Activated CD8-positive, alpha-beta memory T cell treated with anti-CD3 and anti-CD28 coated beads for 1 hour (primary cell): ENCODE results near the gene UNC45B.
"Not testable (repeated sequence)": the region's sequence is repeated elsewhere in the genome, so short reads cannot be mapped to it uniquely, and the experiment has no call there.

ENCODE experiments used
- DNase-seq, 2 donors: peaks; one replicate each; pipeline ENCODE4 v3.0.0-alpha.2; 2020; ENCODE audit warnings: low read depth in 1 of 2; ENCODE audit errors: extremely low read depth in 1 of 2

Gene UNC45B

DNA sequence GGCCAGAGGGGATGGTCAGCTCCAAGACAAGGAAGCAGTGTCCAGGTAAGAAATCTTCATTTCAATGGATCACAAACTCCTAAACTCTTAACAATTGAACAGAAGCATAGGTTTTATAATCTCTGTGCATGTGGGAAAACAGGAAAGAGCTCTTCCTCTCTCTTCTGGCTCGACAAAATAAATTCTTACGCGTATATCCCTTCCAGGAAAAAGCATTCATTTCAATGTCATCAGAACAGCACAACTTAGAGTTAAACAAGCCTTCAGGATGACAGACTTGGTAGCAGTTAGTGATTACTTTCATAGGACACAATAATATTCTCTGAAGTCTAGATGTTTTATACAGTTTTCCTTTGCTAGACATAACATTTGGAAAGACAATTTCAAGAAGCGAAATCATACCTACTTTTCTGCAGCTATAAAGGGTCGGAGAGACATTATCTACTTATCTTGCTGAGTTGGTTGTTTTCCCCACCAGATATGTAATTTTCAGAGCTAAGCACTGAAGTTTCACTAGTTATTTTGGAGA is 65.9 kb downstream of the UNC45B start:
- no peak for DNase-seq

DNA sequence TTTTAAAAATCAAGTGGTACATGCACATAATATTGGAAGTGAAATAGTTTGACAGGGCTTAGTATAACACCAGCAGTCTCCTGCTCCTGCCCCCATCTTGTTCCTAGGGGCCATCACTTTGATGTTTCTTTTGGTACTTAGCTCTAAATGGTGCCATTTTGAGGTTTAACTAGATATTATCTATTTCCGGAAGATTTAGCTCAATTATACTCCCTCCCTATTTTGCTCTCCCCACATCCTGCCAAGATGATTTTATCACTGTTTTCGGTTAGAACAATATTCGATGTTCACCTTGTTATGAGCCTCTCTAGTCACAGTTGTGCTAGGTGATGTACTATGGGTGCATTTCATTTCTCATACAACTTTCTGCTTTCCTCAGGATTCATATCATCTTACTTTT is 66.6 kb downstream of the UNC45B start:
- no peak for DNase-seq

DNA sequence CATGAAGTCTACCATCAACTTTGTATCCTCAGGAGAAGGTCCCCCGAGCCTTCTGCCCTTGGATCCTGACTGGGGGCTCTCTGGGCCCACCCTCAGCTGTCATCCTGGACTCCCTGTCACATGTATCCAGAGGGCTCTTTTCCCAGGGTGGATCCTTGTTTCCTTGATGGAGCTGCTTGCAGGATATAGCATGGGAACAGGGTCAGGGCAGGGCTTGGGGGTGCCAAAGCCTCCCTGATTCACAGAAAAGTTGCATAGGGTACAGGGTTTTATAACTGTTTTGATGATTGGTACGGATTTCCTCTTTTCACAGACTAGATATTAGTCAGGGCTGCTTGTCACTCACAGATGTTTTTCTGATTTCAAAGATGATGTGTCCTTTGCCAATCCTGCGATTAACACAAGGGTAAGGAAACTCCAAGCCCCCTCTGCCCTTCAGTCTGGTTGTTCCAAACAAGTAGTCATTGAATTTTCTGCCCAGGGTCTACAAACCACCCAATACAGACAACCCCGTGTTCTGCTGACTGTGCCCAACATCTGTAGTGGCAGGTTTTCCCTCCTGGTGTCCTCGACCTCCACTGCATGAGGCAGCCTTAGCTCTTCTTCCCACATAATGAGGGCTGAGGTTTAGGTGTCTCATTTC is 67.1 kb downstream of the UNC45B start:
- DNase-seq: no peak

DNA sequence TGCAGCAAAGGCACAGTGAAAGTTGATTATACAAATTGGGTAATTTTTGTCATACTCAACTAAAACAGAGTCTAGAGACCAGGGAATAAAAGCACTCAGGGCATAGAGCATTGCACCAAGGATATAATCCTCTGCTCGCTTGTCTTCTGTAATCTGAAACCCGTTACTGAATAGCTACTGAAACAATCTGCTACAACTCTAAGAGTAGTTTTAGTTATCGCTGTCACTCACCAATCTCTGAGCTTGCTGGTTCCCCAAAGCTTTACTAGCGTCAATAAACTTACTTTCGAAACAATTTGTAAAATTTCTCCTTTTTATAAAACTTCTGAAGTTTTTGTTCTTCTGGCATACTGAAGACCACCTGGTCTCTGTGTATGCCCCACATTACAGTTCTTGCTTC is 69.5 kb downstream of the UNC45B start:
- no peak for DNase-seq

DNA sequence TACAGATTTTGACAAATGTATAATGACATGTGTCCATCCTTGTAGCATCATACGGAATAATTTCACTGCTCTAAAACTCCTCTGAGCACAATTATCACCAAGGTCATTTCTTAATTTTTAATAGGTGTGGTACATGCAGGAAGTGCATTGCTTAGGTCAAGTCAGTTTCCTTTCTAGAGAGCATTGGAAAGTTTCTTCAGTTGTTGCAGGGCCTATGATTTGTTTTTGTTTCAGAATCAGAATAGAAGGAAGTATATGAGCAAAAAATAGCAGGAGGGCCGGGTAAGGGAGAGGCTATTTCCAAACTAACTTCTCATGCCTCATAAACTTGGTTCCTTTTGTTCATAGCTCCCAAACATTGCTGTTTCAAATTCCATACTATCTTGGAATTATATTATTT is 71.3 kb downstream of the UNC45B start:
- no peak for DNase-seq

DNA sequence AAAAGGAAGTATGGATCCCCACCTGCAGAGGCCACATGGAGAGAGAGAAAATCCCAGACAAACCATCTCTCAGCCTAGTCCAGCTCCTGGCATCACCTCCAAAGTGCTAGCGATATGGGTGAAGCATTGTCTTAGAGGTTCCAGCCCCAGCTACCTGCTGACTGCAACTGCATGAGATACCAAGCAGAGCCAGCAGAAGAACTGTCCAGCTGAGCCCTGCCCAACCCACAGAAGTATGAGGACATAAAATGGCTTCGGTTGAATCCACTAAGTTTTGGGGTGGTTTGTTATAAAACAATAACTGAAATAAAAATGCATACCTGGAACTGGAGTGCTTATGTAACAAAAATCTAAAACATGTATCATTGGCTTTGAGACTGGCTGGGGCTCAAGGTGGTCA is 74.8 kb downstream of the UNC45B start:
- no peak for DNase-seq

DNA sequence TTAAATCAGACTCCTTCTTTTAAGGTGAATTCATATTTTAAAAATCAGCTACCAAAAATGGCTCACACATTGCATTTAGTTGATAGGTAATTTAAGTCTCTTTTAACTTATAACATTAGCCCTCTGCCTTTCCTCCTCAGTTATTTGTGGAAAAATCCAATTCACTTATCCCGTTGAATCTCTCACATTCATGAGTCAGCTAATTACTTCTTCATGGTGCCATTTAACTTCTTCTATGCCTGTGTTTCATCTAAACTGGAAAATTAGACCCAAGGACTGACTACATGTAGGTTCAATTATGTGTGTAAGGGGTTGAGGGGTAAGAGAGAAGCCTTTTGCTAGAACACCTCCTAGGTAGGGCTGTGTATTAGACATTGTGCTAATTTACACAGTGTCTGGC is 76.8 kb downstream of the UNC45B start:
- no peak for DNase-seq

DNA sequence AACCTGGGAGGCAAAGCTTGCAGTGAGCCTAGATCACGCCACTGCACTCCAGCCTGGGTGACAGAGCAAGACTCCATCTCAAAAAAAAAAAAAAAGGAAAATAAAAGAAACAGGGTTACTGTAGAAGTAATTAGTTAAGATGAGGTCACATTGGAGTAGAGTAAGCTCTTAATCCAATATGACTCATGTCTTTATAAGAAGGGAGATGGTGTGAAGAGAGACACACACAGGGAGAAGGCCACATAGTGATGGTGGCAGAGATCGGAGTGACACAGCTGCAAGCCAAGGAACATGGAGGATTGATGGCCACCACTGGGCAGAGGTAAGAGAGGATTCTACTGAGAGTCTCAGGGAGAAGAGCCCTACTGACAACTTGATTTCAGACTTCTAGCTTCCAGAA is 79.9 kb downstream of the UNC45B start:
- DNase-seq: no peak

DNA sequence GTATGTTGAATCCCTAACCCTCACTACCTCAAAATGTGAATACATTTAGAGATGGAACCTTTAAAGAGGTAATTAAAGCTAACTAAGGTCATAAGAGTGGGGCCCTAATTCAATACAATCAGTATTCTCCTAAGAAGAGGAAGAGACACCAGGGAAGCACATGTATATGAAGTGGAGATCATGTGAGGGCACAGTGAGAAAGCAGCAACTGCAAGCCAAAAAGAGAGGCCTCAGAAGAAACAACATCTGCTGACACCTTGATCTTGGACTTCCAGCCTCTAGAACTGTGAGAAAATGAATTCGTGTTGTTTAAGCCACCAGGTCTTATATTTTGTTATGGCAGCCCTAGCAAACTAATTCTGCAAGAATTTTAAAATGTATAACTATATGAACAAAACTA is 82.0 kb downstream of the UNC45B start:
- DNase-seq: no peak

DNA sequence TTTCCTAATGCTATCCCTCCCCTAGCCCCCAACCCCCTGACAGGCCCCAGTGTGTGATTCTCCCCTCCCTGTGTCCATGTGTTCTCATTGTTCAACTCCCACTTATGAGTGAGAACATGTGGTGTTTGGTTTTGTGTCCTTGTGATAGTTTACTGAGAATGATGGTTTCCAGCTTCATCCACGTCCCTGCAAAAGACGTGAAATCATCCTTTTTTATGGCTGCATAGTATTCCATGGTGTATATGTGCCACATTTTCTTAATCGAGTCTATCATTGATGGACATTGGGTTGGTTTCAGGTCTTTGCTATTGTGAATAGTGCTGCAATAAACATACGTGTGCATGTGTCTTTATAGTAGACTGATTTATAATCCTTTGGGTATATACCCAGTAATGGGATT is 86.7 kb downstream of the UNC45B start:
- not testable (repeated sequence) for DNase-seq

DNA sequence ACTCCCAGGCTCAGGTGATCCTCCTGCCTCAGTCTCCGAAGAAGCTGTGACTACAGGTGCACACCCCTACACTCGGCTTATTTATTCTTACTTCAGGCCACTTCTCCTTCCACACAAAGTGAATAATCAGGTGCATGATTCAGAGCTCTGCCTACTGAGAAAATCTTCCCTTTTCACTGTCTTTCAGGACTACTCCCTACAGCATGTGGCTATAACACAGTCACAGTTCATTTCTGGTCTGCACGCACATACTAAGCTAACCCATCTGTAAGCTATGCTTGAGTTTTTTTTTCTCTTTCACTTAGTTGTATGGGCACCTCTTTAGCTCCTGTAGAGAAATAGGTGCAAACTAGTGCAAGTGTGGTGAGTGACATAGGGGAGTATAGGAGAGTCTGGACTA is 87.7 kb downstream of the UNC45B start:
- no peak for DNase-seq

DNA sequence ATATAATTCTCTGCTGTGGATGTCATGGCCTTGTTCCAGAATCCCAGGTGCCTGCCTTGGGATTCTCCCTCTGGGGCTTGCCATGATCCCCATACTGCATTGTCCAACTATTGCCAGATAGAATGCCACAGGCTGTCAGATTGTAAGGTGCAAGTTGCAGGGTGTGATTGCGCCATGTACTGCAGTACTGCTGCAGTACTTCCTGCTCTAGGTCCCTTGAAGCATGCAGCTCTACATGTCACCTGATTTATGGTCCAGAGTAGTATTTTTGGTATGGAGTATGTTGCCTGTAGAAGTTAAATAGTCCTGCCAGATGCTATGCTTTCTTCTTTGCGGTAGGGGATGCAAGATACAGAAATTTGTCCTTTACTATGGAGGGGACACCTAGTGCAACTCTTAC is 88.3 kb downstream of the UNC45B start:
- DNase-seq: no peak

DNA sequence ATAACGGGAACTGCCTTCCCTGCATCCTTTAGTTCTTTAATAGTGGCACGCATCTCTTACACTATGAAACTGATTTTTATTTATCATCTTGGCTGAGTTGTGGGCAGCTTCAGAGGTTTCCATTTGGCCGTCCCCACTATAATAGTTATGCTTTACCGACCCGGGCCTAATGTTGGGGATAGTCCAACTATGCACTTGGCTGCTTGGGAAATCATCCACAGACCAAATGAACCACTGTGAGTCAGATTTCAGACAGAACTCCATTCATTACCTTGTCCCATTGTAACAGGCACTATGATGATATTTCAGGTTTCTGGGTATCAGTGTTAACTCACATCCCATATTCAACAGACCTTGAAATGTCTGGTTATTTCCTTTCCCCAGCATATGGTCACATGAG is 89.2 kb downstream of the UNC45B start:
- no peak for DNase-seq

DNA sequence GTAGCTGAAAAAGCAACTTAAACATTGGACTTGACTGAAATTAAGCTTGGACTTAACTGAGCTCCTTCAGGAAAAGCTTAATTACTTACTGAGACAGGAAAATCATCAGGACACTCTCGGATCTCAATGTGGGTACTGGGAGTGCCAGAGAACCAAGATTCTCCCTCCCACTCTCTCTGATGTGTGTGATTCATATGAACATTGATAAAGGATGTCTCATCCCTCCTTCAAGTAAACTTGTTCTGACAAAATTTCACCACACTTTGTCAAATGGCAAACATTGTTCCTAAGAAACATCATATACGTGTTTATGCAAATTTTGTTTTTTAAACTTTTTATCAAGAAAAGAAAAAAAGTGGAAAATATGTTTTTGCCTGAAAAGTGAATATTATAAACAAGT is 91.2 kb downstream of the UNC45B start:
- no peak for DNase-seq
